Peyer's patch (tissue), 4 donors: ENCODE measurements around the gene FXYD7.

Experiments
- POLR2A ChIP-seq, 2 donors: fragments of 450-650 bp; IDR thresholded peaks; one replicate each; pipeline ENCODE4 v1.5.1; 2017; ENCODE audit warnings: antibody characterized with exemption in 2 of 2, mild to moderate bottlenecking in 2 of 2, moderate library complexity in 2 of 2
- TF ChIP-seq, protein P1 (sequence below), 6 experiments: fragments of 450-650 bp in 4 of 6; fragments of 200-600 bp in 2 of 6; sonication (generic) in 1 of 6; IDR thresholded peaks; one replicate each; pipeline ENCODE4 v1.5.1; 2017 to 2019; ENCODE audit warnings: antibody characterized with exemption in 6 of 6, mild to moderate bottlenecking in 3 of 6, moderate library complexity in 1 of 6

GRCh38 chr19:35194012-35194984 lies 51.2 kb downstream of the FXYD7 start:
- TF ChIP-seq, protein P1, sequence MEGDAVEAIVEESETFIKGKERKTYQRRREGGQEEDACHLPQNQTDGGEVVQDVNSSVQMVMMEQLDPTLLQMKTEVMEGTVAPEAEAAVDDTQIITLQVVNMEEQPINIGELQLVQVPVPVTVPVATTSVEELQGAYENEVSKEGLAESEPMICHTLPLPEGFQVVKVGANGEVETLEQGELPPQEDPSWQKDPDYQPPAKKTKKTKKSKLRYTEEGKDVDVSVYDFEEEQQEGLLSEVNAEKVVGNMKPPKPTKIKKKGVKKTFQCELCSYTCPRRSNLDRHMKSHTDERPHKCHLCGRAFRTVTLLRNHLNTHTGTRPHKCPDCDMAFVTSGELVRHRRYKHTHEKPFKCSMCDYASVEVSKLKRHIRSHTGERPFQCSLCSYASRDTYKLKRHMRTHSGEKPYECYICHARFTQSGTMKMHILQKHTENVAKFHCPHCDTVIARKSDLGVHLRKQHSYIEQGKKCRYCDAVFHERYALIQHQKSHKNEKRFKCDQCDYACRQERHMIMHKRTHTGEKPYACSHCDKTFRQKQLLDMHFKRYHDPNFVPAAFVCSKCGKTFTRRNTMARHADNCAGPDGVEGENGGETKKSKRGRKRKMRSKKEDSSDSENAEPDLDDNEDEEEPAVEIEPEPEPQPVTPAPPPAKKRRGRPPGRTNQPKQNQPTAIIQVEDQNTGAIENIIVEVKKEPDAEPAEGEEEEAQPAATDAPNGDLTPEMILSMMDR (IDR thresholded peaks at IDR 0.05): no peak
- TF ChIP-seq POLR2A (IDR thresholded peaks at IDR 0.05): no peak
